Measurements from ENCODE around the gene FNBP1. TPM values are rescaled to one million over a fixed set of nuclear protein-coding genes. Genes with fewer than 3 reads are reported as not detected.

Gene FNBP1
- total RNA-seq, 1 experiment from 2014 or later, result 43.6 TPM

- CTCF ChIA-PET, result interaction anchor here (0.6 to 1.5 kb wide), 6 partner anchors 10 to 153 kb away, joined by 3 to 5 read pairs (median 3); partner anchors contain the start of gene GPR107
- no peak for DNase-seq (ENCODE audit: low spot score)
Measured at GRCh38 chr9:130039528-130040147, 3.4 kb downstream of the FNBP1 start.

More at GRCh38 chr9:130039528-130040147, 3.4 kb downstream of the FNBP1 start:
- H3K27me3 Mint-ChIP-seq (ENCODE audit: low read depth), result peaks cover 19% of the 10 kb centered on the region
- H3K4me1 Mint-ChIP-seq, result peaks cover 30% of the 10 kb centered on the region
- H3K9me3 Mint-ChIP-seq, result no peaks in the 10 kb centered on the region
- no peaks in the 10 kb centered on the region for H3K36me3 Mint-ChIP-seq
- H3K27ac Mint-ChIP-seq, result no peak overlapping the region
- TF ChIP-seq ZNF671 (CRISPR knock-in tag; IDR thresholded peaks at IDR 0.05), result no peak
- TF ChIP-seq ZMAT4 (CRISPR knock-in tag; IDR thresholded peaks at IDR 0.05), result no peak
- TF ChIP-seq, protein P1, sequence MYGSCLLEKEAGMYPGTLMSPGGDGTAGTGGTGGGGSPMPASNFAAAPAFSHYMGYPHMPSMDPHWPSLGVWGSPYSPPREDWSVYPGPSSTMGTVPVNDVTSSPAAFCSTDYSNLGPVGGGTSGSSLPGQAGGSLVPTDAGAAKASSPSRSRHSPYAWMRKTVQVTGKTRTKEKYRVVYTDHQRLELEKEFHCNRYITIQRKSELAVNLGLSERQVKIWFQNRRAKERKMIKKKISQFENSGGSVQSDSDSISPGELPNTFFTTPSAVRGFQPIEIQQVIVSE (CRISPR knock-in tag; IDR thresholded peaks at IDR 0.05; ENCODE audit: borderline replicate concordance), result no peak
- TF ChIP-seq SP1 (CRISPR knock-in tag; conservative IDR thresholded peaks at IDR 0.05), result no peak
- TF ChIP-seq NR3C1 (CRISPR knock-in tag; conservative IDR thresholded peaks at IDR 0.05; ENCODE audit: low read depth), result no peak
- no peak for TF ChIP-seq AFF4 (CRISPR knock-in tag; IDR thresholded peaks at IDR 0.05; ENCODE audit: borderline replicate concordance)
- no peak for TF ChIP-seq ZNF317 (CRISPR knock-in tag; IDR thresholded peaks at IDR 0.05; ENCODE audit: borderline replicate concordance, low read depth)
- no peak for TF ChIP-seq ZNF423 (CRISPR knock-in tag; IDR thresholded peaks at IDR 0.05)
- no peak for TF ChIP-seq ZNF396 (CRISPR knock-in tag; IDR thresholded peaks at IDR 0.05; ENCODE audit: borderline replicate concordance)
- no peak for TF ChIP-seq E2F4 (CRISPR knock-in tag; IDR thresholded peaks at IDR 0.05; ENCODE audit: borderline replicate concordance, low read depth)
- TF ChIP-seq ZBTB21 (CRISPR knock-in tag; IDR thresholded peaks at IDR 0.05; ENCODE audit: borderline replicate concordance), result no peak
- no peak for TF ChIP-seq CBFB (CRISPR knock-in tag; IDR thresholded peaks at IDR 0.05; ENCODE audit: low read depth)
- TF ChIP-seq TEAD4 (CRISPR knock-in tag; IDR thresholded peaks at IDR 0.05), result no peak
- no peak for TF ChIP-seq ZSCAN18 (CRISPR knock-in tag; IDR thresholded peaks at IDR 0.05)
- no peak for TF ChIP-seq HMGXB4 (CRISPR knock-in tag; IDR thresholded peaks at IDR 0.05)
- no peak for TF ChIP-seq SMAD3 (CRISPR knock-in tag; IDR thresholded peaks at IDR 0.05; ENCODE audit: borderline replicate concordance)
- no peak for TF ChIP-seq RORB (CRISPR knock-in tag; IDR thresholded peaks at IDR 0.05)
- TF ChIP-seq ZNF416 (CRISPR knock-in tag; IDR thresholded peaks at IDR 0.05), result no peak
- no peak for ATAC-seq
- POLR2A ChIA-PET, result interaction anchor here (0.7 kb wide), 2 partner anchors 160 to 1463 kb away, joined by 5 read pairs; partner anchors contain the start of gene POMT1
- H3K4me3 Mint-ChIP-seq, result no peak overlapping the region
